Stimulated activated CD4-positive, alpha-beta T cell treated with anti-CD3 and anti-CD28 coated beads, Interleukin-2, amount 100 ng/mL, for 4 hours (primary cell): Measurements from ENCODE around the gene TRMT10C.
A peak's percentile ranks its signal among the peaks of the same experiment; 100 is the strongest.
"Not testable (repeated sequence)": the region's sequence is repeated elsewhere in the genome, so short reads cannot be mapped to it uniquely, and the experiment has no call there.

Experiments
- DNase-seq: peaks from one replicate; pipeline ENCODE4 v3.0.0-alpha.2; 2020; ENCODE audit warnings: low read depth

Gene TRMT10C

DNA sequence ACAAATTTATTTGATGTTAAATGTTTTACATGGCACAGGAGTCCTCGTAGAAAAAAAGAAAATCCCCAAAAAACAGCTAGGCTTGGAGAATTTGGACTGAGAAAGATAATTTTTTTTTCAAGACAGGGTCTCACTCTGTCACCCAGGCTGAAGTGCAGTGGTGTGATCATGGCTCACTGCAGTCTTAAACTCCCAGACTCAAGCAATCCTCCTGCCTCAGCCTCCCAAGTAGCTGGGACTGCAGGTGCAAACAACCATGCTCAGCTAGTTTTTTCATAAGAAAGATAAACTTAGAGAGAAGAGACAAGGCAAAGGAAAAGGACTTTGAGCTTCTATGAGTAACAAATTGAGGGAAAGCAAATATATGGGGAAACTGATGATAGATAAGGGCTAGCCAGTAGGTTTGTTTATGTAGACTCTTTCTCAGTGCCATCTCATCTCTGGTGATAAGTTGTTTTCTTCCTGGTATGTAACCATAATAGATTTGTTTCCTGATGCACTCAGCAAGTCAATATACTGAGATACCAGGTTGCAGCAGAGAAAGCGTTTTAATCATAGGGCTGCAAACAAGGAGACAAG is 13.1 kb upstream of the TRMT10C start:
- DNase-seq: no peak

DNA sequence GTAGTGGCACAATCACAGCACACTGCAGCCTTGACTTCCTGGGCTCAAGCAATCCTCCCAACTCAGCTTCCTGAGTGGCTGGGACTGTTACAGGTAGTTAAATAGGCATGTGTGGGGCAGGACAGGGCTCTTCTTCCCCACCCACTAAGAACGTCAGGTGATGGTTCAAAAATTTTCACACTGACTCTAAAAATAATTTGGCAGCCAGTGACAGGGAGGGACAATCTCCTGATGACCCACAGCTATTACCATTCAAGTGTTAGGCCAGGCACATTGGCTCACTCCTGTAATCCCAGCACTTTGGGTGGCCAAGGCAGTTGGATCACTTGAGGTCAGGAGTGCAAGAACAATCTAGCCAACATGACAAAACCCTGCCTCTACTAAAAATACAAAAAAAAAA is 12.2 kb upstream of the TRMT10C start:
- DNase-seq: no peak

DNA sequence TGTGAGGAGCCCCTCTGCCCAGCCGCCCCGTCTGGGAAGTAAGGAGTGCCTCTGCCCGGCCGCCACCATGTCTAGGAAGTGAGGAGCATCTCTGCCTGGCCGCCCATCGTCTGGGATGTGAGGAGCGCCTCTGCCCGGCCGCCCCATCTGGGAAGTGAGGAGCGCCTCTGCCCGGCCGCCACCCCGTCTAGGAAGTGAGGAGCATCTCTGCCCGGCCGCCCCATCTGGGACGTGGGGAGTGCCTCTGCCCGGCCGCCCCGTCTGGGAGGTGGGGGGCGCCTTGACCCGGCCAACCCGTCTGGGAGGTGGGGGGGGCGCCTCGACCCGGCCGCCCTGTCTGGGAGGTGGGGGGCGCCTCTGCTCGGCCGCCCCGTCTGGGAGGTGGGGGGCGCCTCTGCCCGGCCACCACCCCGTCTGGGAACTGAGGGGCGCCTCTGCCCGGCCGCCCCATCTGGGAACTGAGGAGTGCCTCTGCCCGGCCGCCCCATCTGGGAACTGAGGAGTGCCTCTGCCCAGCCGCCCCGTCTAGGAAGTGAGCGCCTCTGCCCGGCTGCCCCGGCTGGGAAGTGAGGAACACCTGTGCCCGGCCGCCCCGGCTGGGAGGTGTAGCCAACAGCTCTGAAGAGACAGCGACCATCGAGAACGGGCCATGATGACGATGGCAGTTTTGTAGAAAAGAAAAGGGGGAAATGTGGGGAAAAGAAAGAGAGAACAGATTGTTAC is 10.1 kb upstream of the TRMT10C start:
- not testable (repeated sequence) for DNase-seq

DNA sequence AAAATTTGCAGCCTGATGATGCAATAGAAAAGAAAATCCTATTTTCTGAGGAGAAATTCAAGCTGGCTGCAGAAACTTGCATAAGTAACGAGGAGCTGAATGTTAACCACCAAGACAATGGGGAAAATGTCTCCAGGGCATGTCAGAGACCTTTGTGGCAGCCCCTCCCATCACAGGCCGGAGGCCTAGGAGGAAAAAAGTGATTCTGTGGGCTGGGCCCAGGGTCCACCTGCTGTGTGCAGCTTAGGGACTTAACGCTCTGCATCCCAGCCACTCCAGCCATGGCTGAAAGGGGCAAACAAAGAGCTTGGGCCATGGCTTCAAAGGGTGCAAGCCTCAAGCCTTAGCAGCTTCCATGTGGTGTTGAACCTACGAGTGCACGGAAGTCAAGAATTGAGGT is 8.3 kb upstream of the TRMT10C start:
- DNase-seq: not testable (repeated sequence)

DNA sequence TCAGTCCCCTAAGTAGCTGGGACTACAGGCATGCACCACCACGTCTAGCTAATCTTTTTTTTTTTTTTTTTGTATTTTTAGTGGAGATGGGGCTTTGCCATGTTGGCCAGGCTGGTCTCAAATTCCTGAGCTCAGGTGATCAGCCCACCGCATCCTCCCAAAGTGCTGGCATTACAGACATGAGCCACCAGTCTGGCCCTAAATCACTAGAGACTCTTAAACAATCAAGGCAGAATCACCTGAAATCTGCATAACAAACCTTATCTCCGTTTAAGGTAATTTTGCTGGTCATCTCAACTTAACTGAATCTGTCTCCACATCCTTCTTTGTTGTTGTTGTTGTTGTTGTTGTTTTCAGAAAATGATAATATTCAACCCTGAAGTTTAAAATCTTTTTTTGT is 5.6 kb upstream of the TRMT10C start:
- DNase-seq: no peak

DNA sequence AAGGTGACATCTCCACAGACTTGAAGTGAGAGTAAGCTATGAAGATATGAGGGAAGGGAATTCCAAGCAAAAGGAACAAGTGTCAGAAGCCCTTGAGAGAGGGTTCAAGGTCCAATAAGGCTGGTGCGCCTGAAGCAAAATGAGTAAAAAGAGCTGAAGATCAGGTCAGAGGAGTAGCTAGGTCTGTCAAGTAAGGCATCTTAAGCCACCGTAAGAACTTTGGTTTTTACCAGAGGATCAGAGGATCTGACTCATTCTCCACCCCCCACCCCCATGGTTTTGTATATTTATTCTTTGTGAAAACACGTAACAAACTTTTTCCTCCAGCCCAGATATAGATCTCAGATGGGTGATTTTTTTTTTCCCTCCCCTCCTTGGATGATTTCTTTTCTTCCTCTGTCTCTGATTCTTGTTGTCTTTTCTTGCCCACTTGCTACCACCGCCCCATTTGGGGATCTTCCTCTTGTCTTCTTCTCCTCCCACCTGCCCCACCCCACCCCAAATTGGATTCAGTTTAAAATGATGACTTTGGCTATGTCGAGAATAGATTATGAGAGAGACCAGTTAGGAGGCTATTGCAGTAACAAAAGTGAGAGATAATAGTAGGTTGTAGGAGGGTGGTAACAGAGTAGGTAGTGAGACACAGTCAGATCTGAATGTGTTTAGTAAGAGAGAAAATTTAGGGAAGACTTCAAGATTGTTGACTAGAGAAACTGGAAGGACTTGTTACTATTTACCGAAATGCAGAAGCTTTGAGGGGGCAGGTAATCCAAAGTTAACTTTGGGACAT is 6.1 kb downstream of the TRMT10C start:
- DNase-seq: peak; percentile 48

DNA sequence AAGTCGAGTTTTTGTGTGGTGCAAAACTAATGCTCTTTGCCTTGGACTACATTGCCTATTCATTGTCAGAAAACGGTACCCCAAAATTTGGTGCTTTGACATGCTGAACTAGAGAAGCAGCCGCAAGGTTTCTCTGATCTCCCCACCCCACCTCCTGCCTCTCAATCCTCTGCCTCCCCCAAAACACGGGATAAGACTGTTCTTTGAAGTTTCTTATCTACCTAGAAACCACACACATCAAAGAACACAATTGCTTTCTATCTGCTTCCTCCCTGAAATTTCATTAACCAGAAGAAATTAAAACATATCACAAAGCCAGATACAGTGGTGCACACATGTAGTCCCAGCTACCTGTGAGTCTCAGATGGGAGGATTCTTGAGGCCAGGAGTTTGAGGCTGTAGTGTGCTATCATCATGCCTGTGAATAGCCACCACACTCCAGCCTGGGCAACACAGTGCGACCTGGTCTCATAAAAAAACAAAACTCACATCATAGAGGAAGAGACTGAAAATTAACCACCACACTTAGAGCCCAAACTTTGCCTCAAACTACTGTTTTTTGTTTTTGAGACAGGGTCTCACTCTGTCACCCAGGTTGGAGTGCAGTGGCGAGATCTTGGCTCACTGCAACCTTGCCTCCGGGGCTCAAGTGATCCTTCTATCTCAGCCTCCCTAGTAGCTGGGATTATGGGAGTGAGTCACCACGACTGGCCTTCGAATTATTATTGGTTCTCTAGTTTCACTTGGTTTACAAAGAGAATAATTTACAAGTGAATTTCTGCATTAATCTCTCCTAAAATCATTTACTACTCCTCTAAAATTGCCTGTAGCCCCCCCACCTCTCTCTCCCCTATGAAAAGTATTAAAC is 9.6 kb downstream of the TRMT10C start:
- no peak for DNase-seq

DNA sequence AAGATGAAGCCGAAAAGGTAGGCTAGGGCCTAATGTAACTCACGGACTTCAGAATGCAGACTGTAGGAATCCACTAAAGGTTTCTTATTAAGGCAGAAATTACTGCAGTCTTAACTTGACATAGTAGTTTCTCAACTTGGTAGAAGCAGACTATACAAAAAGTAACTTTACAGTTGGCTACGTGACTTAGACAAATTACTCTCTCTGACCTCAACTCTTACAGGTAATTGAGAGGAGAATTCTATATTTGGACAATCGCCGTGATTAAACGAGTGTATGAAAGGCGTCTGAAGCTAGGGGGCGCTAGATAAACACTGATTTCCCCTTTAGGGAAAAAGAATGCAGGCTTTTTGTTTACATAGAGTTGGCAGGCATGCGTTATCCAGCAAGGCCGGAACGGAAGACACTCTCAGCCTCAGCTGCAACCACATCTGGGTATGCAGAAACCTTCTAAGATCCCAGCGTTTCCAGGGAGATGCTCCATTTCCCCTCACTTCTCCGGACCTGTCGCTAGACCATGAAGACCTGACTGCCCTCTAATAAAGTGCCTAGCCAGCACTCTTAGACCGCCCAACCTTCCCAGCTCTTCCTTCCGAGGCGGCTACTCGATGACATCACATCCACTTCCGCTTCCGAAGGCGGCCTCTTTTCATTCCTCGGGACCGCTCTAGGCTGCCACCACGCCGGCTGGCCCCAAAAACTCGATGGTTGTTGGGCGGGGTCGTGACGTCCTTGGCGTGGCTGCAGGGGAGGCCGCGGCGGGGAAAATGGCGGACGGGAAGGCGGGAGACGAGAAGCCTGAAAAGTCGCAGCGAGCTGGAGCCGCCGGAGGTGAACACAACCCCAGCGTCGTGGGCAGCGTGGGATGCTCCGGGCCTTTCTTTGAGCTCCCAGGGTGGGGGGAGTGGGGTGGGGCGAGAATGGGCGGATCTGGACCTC is 12.1 kb downstream of the TRMT10C start, which contains the start of gene PCNP:
TSS of gene PCNP (plus strand) at position 732 of the 939 bp plus-strand sequence. CDS start at position 768, 36 bp downstream.
- peak; percentile 99 for DNase-seq

DNA sequence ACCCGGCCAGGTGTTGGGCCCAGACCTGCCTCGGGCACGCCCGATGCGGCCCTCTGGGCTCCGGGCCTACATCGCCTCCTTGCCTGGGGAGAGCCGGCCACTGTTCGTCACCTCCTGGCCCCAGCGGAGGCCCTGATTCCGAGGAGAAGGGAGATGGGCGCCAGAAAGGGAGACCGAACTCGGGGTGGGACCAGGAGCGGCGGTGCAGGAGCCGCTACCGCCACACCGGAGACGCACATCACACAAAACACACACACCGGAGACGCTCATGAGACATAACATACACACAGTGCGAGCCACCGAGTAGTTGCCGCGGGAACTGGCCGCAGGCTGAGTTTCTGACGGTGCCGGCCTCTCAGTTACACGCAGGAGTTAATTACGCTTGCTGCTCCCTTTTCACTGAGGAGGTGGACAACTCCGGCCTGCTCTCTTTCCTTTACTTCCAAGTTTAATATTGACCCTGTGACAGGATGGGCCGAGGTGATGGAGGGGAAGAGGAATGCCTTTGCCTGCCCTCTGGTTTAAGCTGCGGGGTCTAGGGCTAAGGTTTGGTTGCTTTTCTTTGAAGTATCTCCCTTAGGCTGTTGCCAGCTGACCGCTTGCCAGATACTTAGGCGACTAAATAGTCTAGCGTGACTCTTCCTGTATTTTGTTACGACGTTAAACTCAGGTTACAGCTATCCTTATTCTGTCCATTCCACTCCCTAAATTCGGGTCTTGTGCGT is 12.9 kb downstream of the TRMT10C start:
- peak; percentile 18 for DNase-seq

DNA sequence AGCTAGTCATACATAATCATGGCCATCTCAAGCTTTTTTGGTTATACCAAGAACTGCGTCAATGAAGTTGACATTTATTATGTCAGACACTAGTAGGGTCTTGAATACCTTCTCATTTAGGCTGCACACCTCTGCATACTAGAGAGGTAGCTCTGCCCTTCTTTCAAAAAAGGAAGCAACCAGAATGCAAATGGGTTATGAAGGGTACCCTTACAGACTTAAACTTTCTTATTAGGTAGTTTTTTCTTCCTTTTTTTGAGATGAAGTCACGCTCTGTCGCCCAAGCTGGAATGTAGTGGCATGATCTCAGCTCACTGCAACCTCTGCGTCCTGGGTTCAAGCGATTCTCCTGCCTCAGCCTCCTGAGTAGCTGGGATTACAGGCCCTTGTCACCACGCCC is 15.6 kb downstream of the TRMT10C start:
- no peak for DNase-seq

DNA sequence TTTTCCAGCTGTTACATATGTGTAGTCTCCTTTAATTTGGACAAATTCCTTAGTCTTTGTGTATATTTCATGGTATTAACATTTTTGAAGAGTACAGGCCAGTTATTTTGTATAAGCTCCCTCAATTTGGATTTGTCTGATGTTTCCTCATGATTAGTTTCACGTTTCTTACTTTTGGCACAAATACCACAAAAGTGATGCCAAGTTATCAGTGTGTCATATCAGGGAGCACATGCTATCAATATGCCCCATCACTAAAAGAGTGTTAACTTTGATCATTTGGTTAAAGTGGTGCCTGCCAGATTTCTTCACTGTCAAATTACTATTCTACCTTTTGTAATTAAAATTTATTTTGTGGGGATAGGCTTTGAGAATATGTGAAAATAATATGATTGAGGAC is 26.9 kb downstream of the TRMT10C start:
- no peak for DNase-seq

DNA sequence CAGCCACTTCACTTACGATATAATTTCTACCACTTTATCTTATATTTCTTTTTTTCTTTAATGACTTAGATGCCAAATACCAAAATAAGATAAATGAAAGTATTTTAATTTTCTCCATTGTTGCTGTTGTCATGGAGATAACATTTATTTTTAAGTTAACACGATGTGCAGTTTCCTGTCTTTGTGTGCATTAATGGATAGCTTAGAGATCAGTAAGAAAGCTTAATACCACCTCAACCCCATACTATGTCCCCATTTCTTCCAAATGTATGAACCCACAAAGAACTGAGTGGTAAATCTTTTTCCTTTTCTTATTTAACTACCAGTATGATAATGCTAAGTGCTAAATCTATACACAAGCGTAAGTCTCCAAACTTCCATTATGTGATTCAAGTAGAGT is 29.4 kb downstream of the TRMT10C start:
- no peak for DNase-seq

DNA sequence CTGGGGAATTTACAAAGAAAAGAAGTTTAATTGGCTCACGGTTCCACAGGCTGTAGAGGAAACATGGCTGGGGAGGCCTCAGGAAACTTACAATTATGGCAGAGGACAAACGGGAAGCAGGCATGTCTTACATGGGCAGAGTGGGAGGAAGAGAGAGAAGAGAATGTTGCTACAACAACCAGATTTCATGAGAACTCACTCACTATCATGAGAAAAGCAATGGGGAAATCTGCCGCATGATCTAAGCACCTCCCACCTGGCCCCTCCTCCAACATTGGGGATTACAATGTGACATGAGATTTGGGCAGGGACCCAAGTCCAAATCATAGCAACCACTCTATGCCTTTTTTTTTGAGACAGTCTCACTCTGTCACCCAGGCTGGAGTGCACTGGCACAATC is 41.1 kb downstream of the TRMT10C start:
- DNase-seq: no peak

DNA sequence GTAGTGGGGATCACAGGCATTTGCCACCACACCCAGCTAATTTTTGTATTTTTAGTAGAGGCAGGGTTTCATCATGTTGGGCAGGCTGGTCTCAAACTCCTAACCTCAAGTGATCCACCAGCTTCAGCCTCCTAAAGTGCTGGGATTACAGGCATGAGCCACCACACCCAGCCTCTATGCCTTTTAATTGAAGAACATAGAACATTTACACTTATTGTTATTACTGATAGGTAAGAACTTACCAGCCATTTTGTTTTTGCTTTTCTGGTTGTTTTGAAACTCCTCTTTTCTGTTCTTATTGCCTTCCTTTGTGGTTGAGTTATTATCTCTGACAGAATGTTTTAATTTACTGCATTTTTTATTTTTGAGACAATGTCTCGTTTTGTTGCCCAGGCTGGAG is 41.5 kb downstream of the TRMT10C start:
- DNase-seq: no peak

DNA sequence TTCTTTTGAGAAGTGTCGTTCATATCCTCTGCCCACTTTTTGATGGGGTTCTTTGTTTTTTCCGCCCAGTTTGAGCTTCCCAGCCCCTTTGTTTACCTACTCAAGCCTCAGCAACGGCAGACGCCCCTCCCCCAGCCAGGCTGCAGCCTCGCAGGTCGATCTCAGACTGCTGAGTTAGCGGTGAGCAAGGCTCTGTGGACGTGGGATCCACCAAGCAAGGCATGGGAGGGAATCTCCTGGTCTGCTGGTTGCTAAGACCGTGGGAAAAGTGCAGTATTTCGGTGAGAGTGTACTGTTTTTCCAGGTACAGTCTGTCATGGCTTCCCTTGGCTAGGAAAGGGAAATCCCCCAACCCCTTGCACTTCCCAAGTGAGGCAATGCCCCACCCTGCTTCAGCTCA is 43.7 kb downstream of the TRMT10C start:
- DNase-seq: not testable (repeated sequence)

DNA sequence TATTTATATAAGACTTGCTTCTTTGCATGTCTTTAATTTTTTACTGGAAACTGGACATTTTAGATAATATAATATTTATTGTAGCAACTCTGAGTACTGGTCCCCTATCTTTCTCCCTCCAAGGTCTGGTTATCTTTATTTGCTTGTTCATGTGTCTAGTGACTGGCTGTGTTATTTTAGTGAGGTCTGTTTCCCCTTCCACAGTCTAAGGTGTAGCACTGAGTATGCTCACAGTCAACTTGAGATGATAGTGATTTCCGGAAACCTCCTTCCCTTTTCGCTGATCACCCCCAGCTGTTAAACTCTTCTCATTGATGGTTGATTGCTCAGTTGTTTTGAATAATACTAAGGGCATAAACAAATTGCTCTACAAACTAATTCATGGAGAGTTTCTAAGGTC is 49.4 kb downstream of the TRMT10C start:
- no peak for DNase-seq

DNA sequence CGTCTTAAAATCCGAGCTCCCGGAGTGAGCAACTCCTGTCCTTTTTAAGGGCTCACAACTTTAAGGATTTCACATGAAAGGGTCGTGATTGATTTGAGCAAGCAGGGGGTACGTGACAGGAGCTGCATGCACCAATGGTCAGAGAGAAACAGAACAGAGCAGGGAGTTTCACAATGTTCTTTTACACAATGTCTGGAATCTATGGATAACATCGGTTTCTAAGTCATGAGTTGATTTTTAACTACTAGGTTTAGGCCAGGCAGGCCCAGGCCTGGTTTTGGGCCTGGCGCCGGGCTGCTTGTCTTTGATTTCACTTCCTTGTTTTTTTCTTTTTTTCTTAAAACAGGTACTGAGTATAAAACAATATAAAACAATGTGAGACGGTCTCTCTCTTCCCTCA is 51.3 kb downstream of the TRMT10C start:
- not testable (repeated sequence) for DNase-seq

DNA sequence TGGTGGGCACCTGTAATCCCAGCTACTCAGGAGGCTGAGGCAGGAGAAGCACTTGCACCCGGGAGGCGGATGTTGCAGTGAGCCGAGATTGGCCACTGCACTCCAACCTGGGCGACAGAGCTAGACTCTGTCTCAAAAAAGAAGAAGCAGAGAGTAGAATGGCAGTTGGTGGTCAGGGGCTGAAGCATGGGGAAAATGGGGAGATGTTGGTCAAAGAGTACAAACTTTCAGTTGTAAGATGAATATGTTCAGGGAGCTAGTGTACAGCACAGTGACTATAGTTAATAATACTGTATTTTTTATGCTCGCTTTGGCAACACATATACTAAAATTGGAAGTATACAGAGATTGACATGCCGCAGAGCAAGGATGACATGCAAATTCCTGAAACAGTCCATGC is 53.9 kb downstream of the TRMT10C start:
- DNase-seq: no peak
